NCI-H526 (cell line): ENCODE results near the gene TRIM63.
A peak's percentile ranks its signal among the peaks of the same experiment; 100 is the strongest.

Experiments used
- DNase-seq, 2 experiments: peaks; one replicate each; lab custom pipeline; 2025; lab: John Stamatoyannopoulos, UW

TRIM63 gene

DNA sequence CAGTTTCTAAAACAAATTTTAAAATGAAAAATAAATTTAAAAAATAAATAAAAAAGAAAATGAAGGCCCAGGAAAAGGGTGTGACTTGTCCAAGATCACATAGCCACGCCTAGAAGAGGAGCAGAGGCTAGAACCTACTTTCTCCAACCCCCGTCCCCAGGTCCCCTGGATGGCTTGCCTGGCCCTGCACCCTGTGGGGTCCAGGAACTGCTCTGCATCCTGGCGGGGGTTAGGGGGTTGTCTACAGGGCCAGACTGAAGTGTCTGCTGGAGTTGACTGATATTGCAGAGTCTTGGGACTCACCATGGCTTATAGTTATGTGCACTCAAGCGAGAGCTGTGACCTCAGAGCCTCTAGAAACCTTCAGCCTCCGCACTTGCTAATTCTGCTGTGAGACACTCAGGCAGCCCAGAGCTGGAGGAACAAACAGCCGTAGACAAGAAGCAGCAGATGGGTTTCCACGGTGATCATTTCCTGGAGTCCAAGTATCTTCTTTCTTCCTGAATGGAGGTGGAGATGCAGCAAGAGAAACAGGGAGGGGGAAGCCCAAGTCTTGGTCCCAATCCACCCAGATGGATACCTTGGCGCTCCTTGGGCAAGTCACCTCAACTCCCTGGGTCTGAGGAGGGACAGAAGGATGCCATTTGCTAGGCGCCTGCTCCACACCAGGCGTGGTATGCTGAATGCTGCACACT, 51.0 kb downstream of the TRIM63 start:
- no peak for DNase-seq

DNA sequence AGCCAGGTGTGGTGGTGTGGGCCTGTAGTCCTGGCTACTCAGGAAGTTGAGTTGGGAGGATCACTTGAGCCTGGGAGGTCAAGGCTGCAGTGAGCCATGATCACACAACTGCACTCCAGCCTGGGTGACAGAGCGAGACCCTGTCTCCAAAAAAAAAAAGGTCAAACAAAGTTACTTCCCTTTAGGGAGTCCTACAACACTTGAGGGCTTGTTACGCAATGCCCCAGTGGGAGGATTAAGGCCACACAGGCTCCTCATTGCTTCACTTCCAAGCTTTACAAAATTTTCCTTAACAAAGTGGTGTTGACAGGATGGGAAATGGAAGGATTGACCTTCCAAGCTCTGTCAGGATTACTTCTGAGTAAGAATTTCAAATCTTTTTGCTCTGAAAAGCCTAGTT, 52.1 kb downstream of the TRIM63 start:
- DNase-seq, result no peak

DNA sequence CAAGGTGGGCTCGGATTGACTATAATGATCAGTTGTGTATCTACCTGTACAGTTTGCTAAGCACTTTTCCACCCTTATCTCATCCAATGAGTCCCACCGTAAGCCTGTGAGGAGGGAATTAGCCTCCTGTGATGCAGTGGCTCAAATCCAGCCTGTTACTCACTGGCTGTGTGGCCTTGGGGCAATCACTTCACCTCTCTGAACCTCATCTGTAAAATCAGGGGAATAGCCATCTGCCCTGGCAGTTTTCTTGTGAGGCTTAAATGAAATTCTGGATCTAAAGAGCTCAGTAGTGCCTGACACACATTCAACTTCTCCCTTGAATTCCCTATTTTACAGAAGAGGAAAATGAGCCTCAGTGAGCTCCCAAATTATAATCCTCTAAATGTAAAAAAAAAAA, 53.3 kb downstream of the TRIM63 start:
- DNase-seq, result no peak

DNA sequence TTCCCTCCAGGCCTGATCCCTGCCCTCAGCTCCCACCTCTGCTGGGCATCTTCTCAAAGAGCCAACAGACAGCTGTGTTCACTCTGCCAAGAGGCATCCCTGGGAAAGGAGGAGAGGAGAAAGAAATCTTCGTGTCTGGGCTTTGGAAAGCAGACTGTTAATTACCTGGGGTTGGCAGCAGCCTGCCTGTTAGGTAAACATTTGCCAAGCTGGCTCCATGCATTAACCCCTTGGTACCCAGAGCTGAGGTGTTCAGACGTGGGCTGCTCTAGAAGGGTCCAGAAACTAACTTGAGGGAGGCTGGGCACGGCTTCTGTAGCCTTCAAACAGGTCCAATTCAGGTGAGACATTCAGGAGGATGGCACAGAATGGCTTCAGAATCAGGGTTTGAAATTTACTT, 54.6 kb downstream of the TRIM63 start:
- DNase-seq, result no peak

DNA sequence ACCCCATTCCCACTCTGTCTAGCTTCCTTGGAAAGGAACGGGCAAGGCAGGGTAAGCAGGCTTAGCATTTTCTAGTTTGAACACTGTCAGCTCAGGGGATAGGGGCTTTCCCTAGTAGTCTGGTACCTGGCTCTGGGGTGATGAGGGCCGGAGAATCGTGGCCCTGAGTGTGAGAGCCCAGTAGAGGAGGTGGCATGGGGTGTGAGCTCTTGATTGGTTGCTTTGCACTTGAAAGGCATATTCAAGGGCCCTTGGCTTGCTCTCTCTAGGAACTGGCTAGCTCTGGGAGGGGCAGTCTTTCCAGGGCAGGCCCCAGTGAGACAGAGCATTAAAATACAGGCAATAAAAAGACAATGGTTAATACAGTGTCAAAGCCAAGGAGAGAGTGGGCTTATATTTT, 56.6 kb downstream of the TRIM63 start:
- DNase-seq, result no peak

DNA sequence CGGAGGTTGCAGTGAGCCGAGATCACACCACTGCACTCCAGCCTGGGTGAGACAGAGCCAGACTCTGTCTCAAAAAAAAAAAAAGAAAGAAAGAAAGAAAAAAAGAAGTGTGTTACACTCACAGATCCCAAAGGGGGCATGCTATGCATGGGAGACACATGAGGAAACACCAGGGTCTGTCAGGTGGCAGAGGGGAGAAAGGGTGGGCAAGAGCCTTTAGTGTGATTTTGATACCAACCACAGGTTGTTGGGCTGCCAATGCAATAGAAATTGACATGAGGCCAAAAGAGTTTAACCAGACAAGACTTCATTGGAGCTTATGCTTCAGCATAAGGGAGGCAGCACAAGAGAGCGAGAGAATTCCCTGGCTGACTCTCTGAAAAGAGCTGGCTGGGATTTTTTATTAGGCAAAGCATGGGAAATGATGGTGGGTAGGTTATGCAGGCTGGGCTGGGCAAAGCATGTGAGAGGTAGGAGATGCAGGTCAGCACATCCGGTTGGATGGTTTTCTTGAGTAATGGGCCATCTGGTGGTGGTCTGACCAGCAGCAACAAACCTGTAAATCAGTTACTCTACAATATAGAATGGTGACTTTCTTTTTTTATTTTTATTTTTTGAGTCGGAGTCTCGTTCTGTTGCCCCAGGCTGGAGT, 57.5 kb downstream of the TRIM63 start:
- DNase-seq, result peak; percentile 48 to 66

DNA sequence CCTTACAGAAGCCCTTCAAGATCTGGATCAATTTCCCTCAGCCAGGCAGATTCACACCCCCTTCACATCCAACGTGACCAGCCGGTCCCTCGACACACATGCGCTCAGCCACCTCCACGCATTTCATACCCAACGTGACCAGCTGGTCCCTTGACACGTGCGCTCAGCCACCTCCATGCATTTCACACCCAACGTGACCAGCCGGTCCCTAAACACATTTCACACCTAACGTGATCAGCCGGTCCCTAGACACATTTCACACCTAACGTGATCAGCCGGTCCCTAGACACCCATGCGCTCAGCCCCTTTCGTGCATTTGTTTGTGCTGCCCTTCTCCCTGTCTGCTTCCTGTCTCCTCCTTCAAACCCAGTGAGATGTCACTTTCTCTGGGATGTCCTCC, 60.7 kb downstream of the TRIM63 start:
- DNase-seq, result no peak

DNA sequence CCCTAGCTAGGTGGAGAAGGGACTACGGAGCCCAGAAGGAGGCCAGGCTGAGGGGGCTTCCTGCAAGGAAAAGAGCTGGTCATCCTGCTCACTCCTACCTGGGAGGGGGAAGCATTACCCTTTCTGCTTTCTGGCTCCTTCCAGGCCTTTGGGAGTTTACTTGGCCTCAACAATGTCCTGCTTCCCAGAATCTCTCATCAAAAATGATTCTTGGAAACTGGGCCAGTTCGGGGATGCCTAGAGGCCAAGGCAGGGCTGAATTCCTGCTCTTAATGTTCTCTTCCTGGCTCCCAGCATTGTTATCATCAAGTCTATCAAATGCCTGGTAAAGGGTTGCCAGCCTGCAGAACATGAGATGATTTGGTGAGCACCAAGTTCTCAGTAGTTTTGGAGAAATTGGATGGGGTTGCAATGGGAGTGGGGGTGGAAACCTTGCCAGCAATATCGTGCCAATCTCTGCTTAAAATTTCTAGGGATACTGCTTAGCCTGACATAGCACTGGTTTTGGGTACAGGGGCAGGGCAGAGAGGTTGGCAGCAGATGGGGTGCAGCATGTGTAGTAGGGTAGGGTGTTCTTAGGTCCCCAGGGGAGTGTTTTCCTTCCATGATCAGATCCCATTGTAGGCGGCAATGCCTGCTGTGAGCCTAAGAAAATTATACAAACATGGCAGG, 61.9 kb downstream of the TRIM63 start:
- no peak for DNase-seq

DNA sequence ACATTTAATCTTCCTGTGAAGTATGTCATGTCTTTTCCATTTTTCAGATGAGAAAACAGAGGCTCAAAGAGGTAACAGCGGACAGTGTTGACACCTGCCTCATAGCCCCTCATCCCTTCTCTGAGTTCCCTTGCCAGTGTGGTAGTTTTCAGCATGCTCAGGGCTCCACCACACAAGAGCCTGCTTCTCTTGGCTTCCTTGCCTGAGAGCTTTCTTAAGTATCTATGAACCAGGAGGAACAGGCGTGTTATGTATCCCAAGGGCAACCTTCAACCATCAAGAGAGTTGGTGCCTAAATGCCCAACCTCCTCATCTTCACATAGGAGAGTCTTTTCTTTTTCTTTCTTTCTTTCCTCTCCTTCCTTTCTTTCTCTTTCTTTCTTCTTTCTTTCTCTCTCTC, 63.7 kb downstream of the TRIM63 start:
- no peak for DNase-seq

DNA sequence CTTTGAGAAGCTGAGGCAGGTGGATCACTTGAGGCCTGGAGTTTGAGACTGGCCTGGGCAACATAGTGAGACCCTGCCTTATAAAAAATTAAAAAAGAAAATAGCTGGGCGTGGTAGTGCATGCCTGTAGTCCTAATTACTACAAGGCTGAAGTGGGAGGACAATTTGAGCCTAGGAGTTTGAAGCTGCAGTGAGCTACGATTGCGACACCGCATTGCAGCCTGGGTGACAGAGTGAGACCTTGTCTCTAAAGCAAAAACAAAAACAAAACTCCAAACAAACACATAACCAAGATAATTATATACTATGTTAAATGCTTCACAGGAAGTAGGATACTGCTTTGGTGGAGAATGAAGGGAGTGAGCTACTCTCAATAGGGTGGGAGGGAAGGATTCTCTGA, 64.2 kb downstream of the TRIM63 start:
- DNase-seq, result no peak
